ENCODE results near the gene ACTG1. TPM values are rescaled to one million over a fixed set of nuclear protein-coding genes. Genes with fewer than 3 reads are reported as not detected.
A peak's percentile ranks its signal among the peaks of the same experiment; 100 is the strongest.

ACTG1 gene
- 1,000 to 10,000 TPM; 2,973 to 3,218 (median 3,183) TPM for polyA plus RNA-seq (ENCODE audit: insufficient read length in 4 of 4)

- peak; percentile 78 to 92 (median 90) for DNase-seq (ENCODE audit: low read depth in 4 of 4, low spot score in 3 of 4)
These were observed at the start of gene ACTG1 for GRCh38 chr17:81512562-81513371. ACTG1 (minus strand) TSS chr17:81512799; CDS start chr17:81512354, 445 bp downstream.

- DNase-seq (ENCODE audit: low read depth in 4 of 4, low spot score in 3 of 4): no peak
These were observed 48.9 kb upstream of the ACTG1 start for GRCh38 chr17:81561494-81561885.

GRCh38 chr17:81558941-81559806, 46.6 kb upstream of the ACTG1 start:
- no peak for DNase-seq (ENCODE audit: low read depth in 4 of 4, low spot score in 3 of 4)

- no peak for DNase-seq (ENCODE audit: low read depth in 4 of 4, low spot score in 3 of 4)
These were observed 45.5 kb upstream of the ACTG1 start for GRCh38 chr17:81558115-81558468.

- DNase-seq (ENCODE audit: low read depth in 4 of 4, low spot score in 3 of 4): no peak
These were observed 44.9 kb upstream of the ACTG1 start for GRCh38 chr17:81557276-81558114.

GRCh38 chr17:81556863-81557262, 44.3 kb upstream of the ACTG1 start:
- DNase-seq (ENCODE audit: low read depth in 4 of 4, low spot score in 3 of 4): no peak

- no peak for DNase-seq (ENCODE audit: low read depth in 4 of 4, low spot score in 3 of 4)
These were observed 43.6 kb upstream of the ACTG1 start for GRCh38 chr17:81556175-81556691.

GRCh38 chr17:81553616-81554181, 41.1 kb upstream of the ACTG1 start:
- DNase-seq (ENCODE audit: low read depth in 4 of 4, low spot score in 3 of 4): no peak

- DNase-seq (ENCODE audit: low read depth in 4 of 4, low spot score in 3 of 4): no peak
These were observed 40.5 kb upstream of the ACTG1 start for GRCh38 chr17:81553018-81553615.

GRCh38 chr17:81552244-81553017, 39.8 kb upstream of the ACTG1 start, which contains the start of gene FAAP100:
FAAP100 (minus strand) TSS chr17:81552353; CDS start chr17:81552330, 23 bp downstream.
- DNase-seq (ENCODE audit: low read depth in 4 of 4, low spot score in 3 of 4): no peak

- DNase-seq (ENCODE audit: low read depth in 4 of 4, low spot score in 3 of 4): no peak
These were observed 39.1 kb upstream of the ACTG1 start for GRCh38 chr17:81551458-81552243.

- DNase-seq (ENCODE audit: low read depth in 4 of 4, low spot score in 3 of 4): no peak
These were observed 38.3 kb upstream of the ACTG1 start for GRCh38 chr17:81550830-81551457.

- no peak for DNase-seq (ENCODE audit: low read depth in 4 of 4, low spot score in 3 of 4)
These were observed 37.7 kb upstream of the ACTG1 start for GRCh38 chr17:81550285-81550684.

GRCh38 chr17:81549826-81550225, 37.2 kb upstream of the ACTG1 start:
- DNase-seq (ENCODE audit: low read depth in 4 of 4, low spot score in 3 of 4): no peak

GRCh38 chr17:81549031-81549557, 36.5 kb upstream of the ACTG1 start:
- no peak for DNase-seq (ENCODE audit: low read depth in 4 of 4, low spot score in 3 of 4)

GRCh38 chr17:81547614-81547982, 35.0 kb upstream of the ACTG1 start:
- no peak for DNase-seq (ENCODE audit: low read depth in 4 of 4, low spot score in 3 of 4)

- no peak for DNase-seq (ENCODE audit: low read depth in 4 of 4, low spot score in 3 of 4)
These were observed 34.5 kb upstream of the ACTG1 start for GRCh38 chr17:81546906-81547613.

Measured in left renal pelvis (tissue), 4 donors.